HepG2 (cell line): ENCODE data around the gene PVALB. TPM values are rescaled to one million over a fixed set of nuclear protein-coding genes. Genes with fewer than 3 reads are reported as not detected.

Experiments
- ATAC-seq: fragments of 200-7000 bp; cut with Tn5 transposase; 3 replicates; pipeline ENCODE4 v1.9.1; 2020; ENCODE audit warnings: mild to moderate bottlenecking, moderate library complexity
- BruUV-seq: library from RNA; stranded (reverse); fragments of 400-500 nt; replicated peaks from 2 replicates; lab custom pipeline; 2021; lab: Mats Ljungman, UMichigan
- CTCF ChIA-PET: fragments of 300-600 bp; formaldehyde crosslinking; extraction: SDS; loops from one replicate; lab custom pipeline; 2021; ENCODE audit warnings: low total read pairs, inconsistent platforms, low intra/inter-chr PET ratio; lab: Yijun Ruan, JAX
- POLR2A ChIA-PET: fragments of 350-600 bp; sonication (Branson Sonifier 250); formaldehyde crosslinking; loops from one replicate; lab custom pipeline; 2020; ENCODE audit warnings: antibody characterized with exemption, inconsistent platforms; lab: Yijun Ruan, JAX
- DNase-seq: peaks from one replicate; pipeline ENCODE4 v3.0.0-alpha.2; 2015; ENCODE audit warnings: low spot score
- FAIRE-seq: peaks from 3 replicates; lab custom pipeline; 2011; peaks lifted over from hg19 to GRCh38; lab: Jason Lieb, UNC
- H2AFZ ChIP-seq: one replicate; pipeline ENCODE4 v1.6.1; 2011; ENCODE audit warnings: low read length, inconsistent platforms
- H3K27ac ChIP-seq: fragments of 300-600 bp; 3 replicates; pipeline ENCODE4 v1.8.0; 2011; ENCODE audit warnings: mixed run types, mild to moderate bottlenecking, mixed read lengths, low read length, inconsistent platforms; ENCODE audit not compliant: insufficient read depth; ENCODE audit errors: extremely low read length
- H3K27me3 ChIP-seq, 2 experiments: fragments of 200-600 bp in 1 of 2; 2 replicates in 1 of 2; 3 replicates in 1 of 2; pipeline versions ENCODE4 v1.6.0 to v1.8.0; 2011; ENCODE audit warnings: low read length in 2 of 2, mild to moderate bottlenecking in 2 of 2, moderate library complexity in 2 of 2, inconsistent platforms in 1 of 2; ENCODE audit not compliant: insufficient read depth in 2 of 2, control insufficient read depth in 1 of 2
- H3K36me3 ChIP-seq, 2 experiments: fragments of 200-600 bp in 1 of 2; replicated peaks in 1 of 2; 2 replicates in 1 of 2; 3 replicates in 1 of 2; pipeline versions ENCODE4 v1.5.1 to v1.8.0; 2011; ENCODE audit warnings: low read length in 2 of 2, inconsistent platforms in 1 of 2; ENCODE audit not compliant: insufficient read depth in 2 of 2, control insufficient read depth in 1 of 2
- H3K4me1 ChIP-seq: 2 replicates; pipeline ENCODE4 v1.5.1; 2012; ENCODE audit warnings: low read length, inconsistent platforms; ENCODE audit not compliant: insufficient read depth
- H3K4me2 ChIP-seq: 2 replicates; pipeline ENCODE4 v1.6.0; 2011; ENCODE audit warnings: low read depth, low read length, inconsistent platforms
- H3K4me3 ChIP-seq, 3 experiments: fragments of 200-600 bp in 1 of 3; sonication (generic), shearing (Covaris generic) in 1 of 3; replicated peaks in 1 of 3; 2 replicates each; pipeline ENCODE4 v1.5.1; 2011 to 2016; ENCODE audit warnings: low read length in 3 of 3, inconsistent platforms in 2 of 3, low read depth in 2 of 3, mild to moderate bottlenecking in 2 of 3, control low read depth in 1 of 3, mixed read lengths in 1 of 3; ENCODE audit not compliant: insufficient read depth in 1 of 3
- H3K79me2 ChIP-seq: one replicate; pipeline ENCODE4 v1.6.1; 2011; ENCODE audit warnings: low read length, inconsistent platforms; ENCODE audit not compliant: insufficient read depth
- H3K9ac ChIP-seq: 2 replicates; pipeline ENCODE4 v1.6.0; 2011; ENCODE audit warnings: mild to moderate bottlenecking, low read depth, low read length, inconsistent platforms; ENCODE audit not compliant: insufficient read depth
- H3K9me3 ChIP-seq: 2 replicates; pipeline ENCODE4 v1.5.1; 2012; ENCODE audit warnings: mild to moderate bottlenecking, low read length
- H4K20me1 ChIP-seq: 2 replicates; pipeline ENCODE4 v1.6.0; 2011; ENCODE audit warnings: inconsistent platforms, mild to moderate bottlenecking, low read length, moderate library complexity; ENCODE audit not compliant: insufficient read depth
- ATF7 ChIP-seq, 2 experiments: fragments of 450-650 bp in 1 of 2; sonication (generic) in 1 of 2; formaldehyde crosslinking in 1 of 2; IDR thresholded peaks; 2 replicates each; pipeline versions ENCODE4 v1.4.0 to v1.6.1; 2016 to 2020; ENCODE audit warnings: antibody characterized with exemption in 1 of 2, mild to moderate bottlenecking in 1 of 2, missing genetic modification reagents in 1 of 2
- CREM ChIP-seq, 2 experiments: sonication (generic) in 1 of 2; formaldehyde crosslinking in 1 of 2; IDR thresholded peaks; 2 replicates each; pipeline versions ENCODE4 v1.4.0 to v1.6.1; 2016 to 2020; ENCODE audit warnings: antibody characterized with exemption in 1 of 2, mild to moderate bottlenecking in 1 of 2, missing genetic modification reagents in 1 of 2
- ETV5 ChIP-seq: IDR thresholded peaks from 2 replicates; pipeline ENCODE4 v1.6.1; 2018; ENCODE audit warnings: missing biosample characterization, missing genetic modification reagents, inconsistent platforms, borderline replicate concordance
- GABPA ChIP-seq, 2 experiments: IDR thresholded peaks; 2 replicates each; pipeline ENCODE4 v1.6.1; 2011 to 2016; ENCODE audit warnings: low read depth in 2 of 2, low read length in 1 of 2, missing biosample characterization in 1 of 2, missing genetic modification characterization in 1 of 2
- GABPB1 ChIP-seq: IDR thresholded peaks from 2 replicates; pipeline ENCODE4 v1.6.1; 2016; ENCODE audit warnings: mild to moderate bottlenecking, missing genetic modification reagents, moderate library complexity, missing compliant biosample characterization
- ZNF136 ChIP-seq: sonication (generic); formaldehyde crosslinking; IDR thresholded peaks from 2 replicates; pipeline ENCODE4 v1.8.1; 2022; ENCODE audit warnings: low read depth, mild to moderate bottlenecking, moderate library complexity, missing genetic modification reagents
- WGBS: methylation state at CpG from one replicate; pipeline ENCODE4 v1.1.6; 2017; ENCODE audit warnings: low lambda C conversion rate; 5-methylcytosine and 5-hydroxymethylcytosine counted together
- in situ Hi-C: cut with HindIII; loops from 2 replicates; pipeline ENCODE4 v1.10.0; 2017; ENCODE audit warnings: low pct_unique_long_range_greater_than_20kb; ENCODE audit not compliant: extremely low pct_ligation_motif_present
- intact Hi-C: fragments of 100-400 bp; cut with micrococcal nuclease; formaldehyde crosslinking; loops from one replicate; pipeline ENCODE4 v1.10.0; 2022; ENCODE audit not compliant: unreplicated experiment
- polyA plus RNA-seq, 8 experiments: library from polyadenylated mRNA; depleted of rRNA in 3 of 8; stranded (reverse) in 7 of 8; unstranded in 1 of 8; fragments of >200 nt; fragmentation: Illumina TruSeq in 4 of 8; extraction: Trizol in 4 of 8; gene quantifications; 2 replicates each; pipeline versions ENCODE4 v1.2.1 to v1.2.3, GENCODE V29; 2011 to 2016; ENCODE audit warnings: low read depth in 4 of 8, missing spikeins in 1 of 8, mixed read lengths in 1 of 8; ENCODE audit not compliant: insufficient read depth in 1 of 8
- total RNA-seq, 5 experiments: library from RNA; depleted of rRNA; stranded (reverse); fragments of >200 nt; fragmentation: Illumina TruSeq; extraction: Trizol; gene quantifications; 2 replicates each; pipeline ENCODE4 v1.2.3, GENCODE V29; 2016; ENCODE audit warnings: low read depth in 1 of 5
- TF ChIP-seq, protein P1 (sequence below): sonication (generic); formaldehyde crosslinking; IDR thresholded peaks from 2 replicates; pipeline ENCODE4 v1.5.0; 2020; ENCODE audit warnings: mild to moderate bottlenecking, missing genetic modification reagents, moderate library complexity

PVALB gene
- total and polyA plus RNA-seq, 2 of the 13 experiments (the other 11 are each of a cell fraction or from before 2014, with no cell fraction given) = not detected

GRCh38 chr22:36853407-36854099 lies 36.7 kb upstream of the PVALB start:
- no peak for ATAC-seq
- peak; percentile 25 for DNase-seq
- no peak overlapping the region for H3K27ac ChIP-seq
- no peaks in the 10 kb centered on the region for H3K9me3 ChIP-seq
- no TSS peak for BruUV-seq
- TF ChIP-seq CREM (IDR thresholded peaks at IDR 0.05) (no peak), CREM (CRISPR knock-in tag; IDR thresholded peaks at IDR 0.05) (no peak), GABPB1 (CRISPR knock-in tag) (peak; percentile 40; the same call in 1 of the 2 replicates), ETV5 (CRISPR knock-in tag) (peak; percentile 15; the same call in 1 of the 2 replicates), ATF7 (IDR thresholded peaks at IDR 0.05) (no peak), ATF7 (CRISPR knock-in tag; IDR thresholded peaks at IDR 0.05) (no peak), ZNF136 (CRISPR knock-in tag) (no peak), GABPA (IDR thresholded peaks at IDR 0.05; ENCODE audit: low read depth, low read length) (no peak), GABPA (CRISPR knock-in tag; IDR thresholded peaks at IDR 0.05; ENCODE audit: low read depth) (peak; percentile 51)
- TF ChIP-seq, protein P1, sequence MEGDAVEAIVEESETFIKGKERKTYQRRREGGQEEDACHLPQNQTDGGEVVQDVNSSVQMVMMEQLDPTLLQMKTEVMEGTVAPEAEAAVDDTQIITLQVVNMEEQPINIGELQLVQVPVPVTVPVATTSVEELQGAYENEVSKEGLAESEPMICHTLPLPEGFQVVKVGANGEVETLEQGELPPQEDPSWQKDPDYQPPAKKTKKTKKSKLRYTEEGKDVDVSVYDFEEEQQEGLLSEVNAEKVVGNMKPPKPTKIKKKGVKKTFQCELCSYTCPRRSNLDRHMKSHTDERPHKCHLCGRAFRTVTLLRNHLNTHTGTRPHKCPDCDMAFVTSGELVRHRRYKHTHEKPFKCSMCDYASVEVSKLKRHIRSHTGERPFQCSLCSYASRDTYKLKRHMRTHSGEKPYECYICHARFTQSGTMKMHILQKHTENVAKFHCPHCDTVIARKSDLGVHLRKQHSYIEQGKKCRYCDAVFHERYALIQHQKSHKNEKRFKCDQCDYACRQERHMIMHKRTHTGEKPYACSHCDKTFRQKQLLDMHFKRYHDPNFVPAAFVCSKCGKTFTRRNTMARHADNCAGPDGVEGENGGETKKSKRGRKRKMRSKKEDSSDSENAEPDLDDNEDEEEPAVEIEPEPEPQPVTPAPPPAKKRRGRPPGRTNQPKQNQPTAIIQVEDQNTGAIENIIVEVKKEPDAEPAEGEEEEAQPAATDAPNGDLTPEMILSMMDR = peak; percentile 47
- in situ Hi-C loops = loop anchor here (10.0 kb wide), 1 partner anchor 121 kb away; no protein-coding TSS in a partner anchor
- H3K4me2 ChIP-seq = no peak overlapping the region
- no peaks in the 10 kb centered on the region for H3K4me1 ChIP-seq
- CTCF ChIA-PET = interaction anchor here (0.6 kb wide), 1 partner anchor 323 kb away, joined by 3 read pairs; no protein-coding TSS in a partner anchor
- POLR2A ChIA-PET = no interaction called here
- no peaks in the 10 kb centered on the region for H4K20me1 ChIP-seq
- peaks cover 1 to 46% of the 10 kb centered on the region in 2 experiments; a peak in 4 of 5 replicates for H3K27me3 ChIP-seq
- no peaks in the 10 kb centered on the region for H3K79me2 ChIP-seq
- no peak overlapping the region for H3K4me3 ChIP-seq
- intact Hi-C loops = no loop called here
- no peak for FAIRE-seq
- 34% methylated on average over 15 of the region's 16 CpGs for WGBS
- no peaks in the 10 kb centered on the region for H3K36me3 ChIP-seq
- H3K9ac ChIP-seq = no peak overlapping the region
- H2AFZ ChIP-seq = no peak overlapping the region
